Tongue (tissue), 2 donors: ENCODE results near the gene COLGALT1. TPM values are rescaled to one million over a fixed set of nuclear protein-coding genes. Genes with fewer than 3 reads are reported as not detected.

Experiments used
- DNase-seq: peaks from one replicate; pipeline ENCODE4 v3.0.0-alpha.2; 2015
- total RNA-seq: library from RNA; depleted of rRNA; stranded (reverse); fragments of >200 nt; gene quantifications from one replicate; pipeline ENCODE4 v1.2.3, GENCODE V29; 2014

Gene COLGALT1
- total RNA-seq, 1 donor from 2014 or later, result 66.3 TPM

DNA sequence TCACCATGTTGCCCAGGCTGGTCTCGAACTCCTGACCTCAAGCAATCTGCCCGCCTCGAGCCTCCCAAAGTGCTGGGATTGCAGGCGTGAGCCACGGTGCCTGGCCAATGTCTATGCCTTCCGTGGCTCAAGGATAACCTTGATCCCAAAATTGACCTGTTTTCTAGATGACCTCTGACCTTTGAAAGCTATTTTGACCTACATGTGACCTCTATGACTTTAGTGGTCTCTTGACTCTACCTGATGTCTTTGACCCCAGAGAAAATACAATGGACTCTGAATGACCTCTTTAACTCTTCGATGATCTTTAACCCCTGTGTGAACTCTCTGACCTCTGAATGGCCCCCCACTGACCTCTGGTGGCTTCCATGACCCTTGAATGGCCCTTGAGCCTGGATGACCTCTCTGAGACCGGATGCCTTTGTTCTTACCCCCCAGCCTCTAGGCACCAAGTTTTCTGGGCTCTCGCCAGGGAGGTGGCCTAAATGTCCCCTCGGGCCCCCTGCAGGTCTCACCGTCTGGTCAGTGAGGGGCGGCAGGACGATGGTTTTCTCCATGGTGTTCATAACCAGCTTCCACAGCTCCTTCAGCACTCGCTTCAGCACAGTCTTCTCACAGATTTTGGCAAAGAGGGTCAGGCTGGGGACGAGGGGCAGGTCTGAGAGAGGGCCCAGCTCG is 69.0 kb downstream of the COLGALT1 start:
- DNase-seq, result no peak

DNA sequence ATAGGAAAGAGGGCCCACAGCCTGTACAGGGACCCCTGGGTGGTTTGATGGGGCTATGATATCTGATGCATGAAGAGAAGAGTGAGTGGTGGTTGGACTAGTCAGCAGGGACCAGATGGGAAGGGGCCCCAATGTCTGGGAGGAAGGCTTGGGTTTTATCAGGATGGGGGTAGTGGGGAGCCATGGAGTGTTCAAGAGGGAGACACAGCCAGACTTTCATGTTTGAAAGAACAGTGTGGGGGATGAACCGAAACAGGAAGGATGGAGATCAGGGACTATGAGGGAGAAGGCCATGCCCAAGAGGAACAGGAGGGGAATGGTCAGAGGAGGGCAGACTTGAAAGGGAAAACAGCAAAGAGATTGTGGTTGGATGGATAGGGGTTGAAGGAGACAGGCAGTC is 69.6 kb downstream of the COLGALT1 start:
- DNase-seq, result no peak

DNA sequence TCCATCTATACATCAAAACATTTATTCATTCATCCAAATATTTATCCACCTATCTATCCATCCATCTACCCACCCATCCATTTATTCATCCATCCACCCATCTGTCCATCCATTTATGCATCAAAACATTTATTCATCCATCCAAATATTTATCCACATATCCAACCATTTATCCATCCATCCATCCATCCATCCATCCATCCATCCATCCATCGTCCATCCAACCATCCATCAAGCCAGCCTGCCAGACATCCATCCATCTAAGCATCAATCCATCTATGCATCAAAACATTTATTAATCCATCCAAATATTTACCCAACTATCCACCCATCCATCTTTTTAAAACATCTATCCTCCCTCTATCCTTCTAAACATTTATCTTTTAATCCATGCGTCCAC is 70.5 kb downstream of the COLGALT1 start:
- no peak for DNase-seq

DNA sequence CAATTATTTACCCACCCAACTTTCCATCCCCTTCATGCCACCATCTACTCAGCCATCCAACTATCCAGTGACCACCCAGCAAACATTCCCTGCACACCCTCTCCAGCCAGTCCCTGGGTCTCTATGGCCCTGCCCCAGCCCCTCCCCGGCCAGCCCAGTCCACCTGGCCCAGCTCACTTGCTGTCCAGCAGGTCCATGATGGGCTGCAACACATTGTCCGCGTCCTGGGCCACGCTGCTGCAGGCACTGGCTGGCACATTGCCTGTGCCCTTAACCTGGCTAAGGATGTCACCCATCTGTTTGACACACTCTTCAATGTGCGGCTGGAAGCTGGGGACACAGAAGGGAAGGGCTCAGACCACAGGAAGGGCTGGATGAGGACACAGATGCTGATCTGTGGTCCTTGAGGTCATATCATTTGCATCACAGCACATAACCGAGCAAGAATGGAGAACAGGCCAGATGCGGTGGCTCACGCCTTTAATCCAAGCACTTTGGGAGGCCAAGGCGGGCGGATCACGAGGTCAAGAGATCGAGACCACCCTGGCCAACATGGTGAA is 71.1 kb downstream of the COLGALT1 start:
- DNase-seq, result no peak

DNA sequence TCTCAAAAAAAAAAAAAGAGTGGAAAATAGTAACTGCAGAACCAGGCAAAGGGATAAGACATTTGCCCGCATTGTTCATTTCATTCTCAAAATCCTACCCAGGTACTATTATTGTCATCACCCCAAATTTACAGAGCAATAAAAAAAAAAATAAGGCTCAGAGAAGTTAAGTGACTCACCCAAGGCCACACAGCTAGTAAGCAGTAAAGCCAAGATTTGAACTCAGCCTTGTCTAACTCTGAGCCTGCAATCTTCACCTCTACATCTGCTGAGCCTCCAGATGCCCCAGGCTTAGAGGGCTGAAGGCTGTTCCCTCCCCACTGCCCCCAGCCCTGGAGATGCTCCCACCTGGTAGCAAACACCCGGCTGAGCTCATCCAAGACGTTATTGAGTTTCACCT is 71.7 kb downstream of the COLGALT1 start:
- no peak for DNase-seq

DNA sequence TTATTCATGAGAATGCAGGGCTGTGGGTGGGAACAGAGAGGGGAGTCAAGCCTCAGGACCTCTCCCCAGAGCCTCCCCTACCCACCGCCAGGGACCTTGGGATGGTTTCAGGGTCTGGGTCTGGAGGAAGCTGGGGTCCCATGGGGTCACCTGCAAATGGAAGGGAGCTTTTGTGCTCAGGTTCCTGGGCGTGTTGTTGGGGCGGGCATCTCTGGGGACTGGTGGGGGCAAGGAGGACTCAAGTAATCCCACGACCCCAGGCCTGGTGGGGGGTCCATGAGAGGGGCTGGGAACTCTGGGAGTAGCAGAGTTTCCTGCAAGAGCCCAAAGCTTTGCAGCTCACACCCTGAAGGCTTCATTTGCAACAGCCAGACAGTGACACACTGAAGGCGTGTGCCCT is 72.5 kb downstream of the COLGALT1 start:
- no peak for DNase-seq

DNA sequence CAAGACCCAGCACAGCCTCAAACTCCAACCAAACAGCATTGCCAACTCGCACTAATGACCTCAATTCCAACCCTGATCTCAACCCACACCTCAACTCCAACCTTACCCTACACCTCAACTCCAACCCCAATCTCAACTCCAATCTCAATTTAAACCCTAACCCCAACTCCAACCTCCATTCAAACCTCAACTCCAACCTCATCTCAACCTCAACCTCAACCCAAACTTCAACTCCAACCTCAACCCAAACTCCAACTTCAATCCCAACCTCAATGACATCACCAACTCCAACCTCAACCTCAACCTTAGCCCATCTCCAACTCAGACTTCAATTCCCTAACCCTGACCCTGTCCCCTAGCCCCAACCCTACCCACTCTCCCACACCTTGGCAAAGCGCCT is 74.3 kb downstream of the COLGALT1 start:
- no peak for DNase-seq

DNA sequence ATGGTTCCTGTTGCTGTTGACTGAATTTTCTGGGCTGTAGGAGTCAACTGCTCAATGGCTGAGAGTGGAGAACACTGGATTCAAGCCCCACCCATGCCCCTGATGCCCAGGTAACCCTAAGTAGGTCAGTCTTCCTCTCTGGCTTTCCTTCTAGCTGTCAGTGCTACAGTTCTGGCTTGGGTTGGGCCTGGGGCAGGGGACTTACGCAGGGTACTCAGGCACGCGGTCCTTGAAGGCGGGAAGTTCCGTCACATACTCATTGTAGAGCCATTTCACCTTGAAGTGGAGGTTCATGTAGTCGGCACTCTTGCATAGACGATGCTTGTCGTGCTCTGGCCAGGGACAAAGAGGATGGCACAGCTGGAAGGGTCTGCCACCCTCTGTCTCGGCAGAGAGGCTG is 77.1 kb downstream of the COLGALT1 start:
- no peak for DNase-seq

Other genes starting within 250 kb of the COLGALT1 start
- 38.9 TPM for gene MRPL34, start 249.8 kb upstream of the COLGALT1 start, total RNA-seq
- gene DDA1, start 246.1 kb upstream of the COLGALT1 start, total RNA-seq, result 7.6 TPM
- 8.5 TPM for gene ANO8, start 220.8 kb upstream of the COLGALT1 start, total RNA-seq
- 17.3 TPM for gene GTPBP3, start 218.1 kb upstream of the COLGALT1 start, total RNA-seq
- 39.2 TPM for gene PLVAP, start 178.3 kb upstream of the COLGALT1 start, total RNA-seq
- gene CCDC194, start 161.5 kb upstream of the COLGALT1 start, total RNA-seq, result not detected
- gene BST2, start 150.0 kb upstream of the COLGALT1 start, total RNA-seq, result 6.3 TPM
- gene MVB12A, start 135.6 kb upstream of the COLGALT1 start, total RNA-seq, result 26.8 TPM
- gene TMEM221, start 107.0 kb upstream of the COLGALT1 start, total RNA-seq, result 3.3 TPM
- gene NXNL1, start 94.7 kb upstream of the COLGALT1 start, total RNA-seq, result not detected
- gene SLC27A1, start 85.1 kb upstream of the COLGALT1 start, total RNA-seq, result 45.7 TPM
- 35.1 TPM for gene PGLS, start 44.0 kb upstream of the COLGALT1 start, total RNA-seq
- gene UNC13A, start 132.7 kb downstream of the COLGALT1 start, total RNA-seq, result 0.21 TPM
- gene MAP1S, start 163.8 kb downstream of the COLGALT1 start, total RNA-seq, result 27.4 TPM
- 2.2 TPM for gene FCHO1, start 195.8 kb downstream of the COLGALT1 start, total RNA-seq
- 1.8 TPM for gene B3GNT3, start 239.5 kb downstream of the COLGALT1 start, total RNA-seq